Embryonic facial prominence (tissue), 1 donor: ENCODE data around the gene SCN2A.

Experiments used
- DNase-seq: peaks from one replicate; pipeline ENCODE4 v3.0.0-alpha.2; 2016; ENCODE audit errors: extremely low spot score

The SCN2A gene

GRCh38 chr2:165417009-165417408, 177.8 kb downstream of the SCN2A start:
- DNase-seq: no peak

- DNase-seq: no peak
Measured at GRCh38 chr2:165420231-165420630, 181.0 kb downstream of the SCN2A start.

- no peak for DNase-seq
Measured at GRCh38 chr2:165423081-165423480, 183.9 kb downstream of the SCN2A start.

GRCh38 chr2:165425556-165425955, 186.3 kb downstream of the SCN2A start:
- no peak for DNase-seq

- DNase-seq: no peak
Measured at GRCh38 chr2:165427686-165428085, 188.5 kb downstream of the SCN2A start.

GRCh38 chr2:165428926-165429325, 189.7 kb downstream of the SCN2A start:
- DNase-seq: no peak

- DNase-seq: no peak
Measured at GRCh38 chr2:165431014-165431413, 191.8 kb downstream of the SCN2A start.

- DNase-seq: no peak
Measured at GRCh38 chr2:165432234-165432966, 193.2 kb downstream of the SCN2A start.

GRCh38 chr2:165434865-165435496, 195.8 kb downstream of the SCN2A start:
- DNase-seq: no peak

GRCh38 chr2:165435611-165436010, 196.4 kb downstream of the SCN2A start:
- no peak for DNase-seq

GRCh38 chr2:165436559-165436958, 197.3 kb downstream of the SCN2A start:
- DNase-seq: no peak

- peak; percentile 91 for DNase-seq
Measured at GRCh38 chr2:165440367-165440766, 201.2 kb downstream of the SCN2A start.
